HG03521 (cell line): Measurements from ENCODE around the gene ALG6.
A peak's percentile ranks its signal among the peaks of the same experiment; 100 is the strongest.

Experiments
- ATAC-seq: cut with Tn5 transposase; IDR thresholded peaks from one replicate; pipeline ENCODE4 v1.9.1; 2021; ENCODE audit warnings: mild to moderate bottlenecking, moderate library complexity; ENCODE audit not compliant: unreplicated experiment

The ALG6 gene

DNA sequence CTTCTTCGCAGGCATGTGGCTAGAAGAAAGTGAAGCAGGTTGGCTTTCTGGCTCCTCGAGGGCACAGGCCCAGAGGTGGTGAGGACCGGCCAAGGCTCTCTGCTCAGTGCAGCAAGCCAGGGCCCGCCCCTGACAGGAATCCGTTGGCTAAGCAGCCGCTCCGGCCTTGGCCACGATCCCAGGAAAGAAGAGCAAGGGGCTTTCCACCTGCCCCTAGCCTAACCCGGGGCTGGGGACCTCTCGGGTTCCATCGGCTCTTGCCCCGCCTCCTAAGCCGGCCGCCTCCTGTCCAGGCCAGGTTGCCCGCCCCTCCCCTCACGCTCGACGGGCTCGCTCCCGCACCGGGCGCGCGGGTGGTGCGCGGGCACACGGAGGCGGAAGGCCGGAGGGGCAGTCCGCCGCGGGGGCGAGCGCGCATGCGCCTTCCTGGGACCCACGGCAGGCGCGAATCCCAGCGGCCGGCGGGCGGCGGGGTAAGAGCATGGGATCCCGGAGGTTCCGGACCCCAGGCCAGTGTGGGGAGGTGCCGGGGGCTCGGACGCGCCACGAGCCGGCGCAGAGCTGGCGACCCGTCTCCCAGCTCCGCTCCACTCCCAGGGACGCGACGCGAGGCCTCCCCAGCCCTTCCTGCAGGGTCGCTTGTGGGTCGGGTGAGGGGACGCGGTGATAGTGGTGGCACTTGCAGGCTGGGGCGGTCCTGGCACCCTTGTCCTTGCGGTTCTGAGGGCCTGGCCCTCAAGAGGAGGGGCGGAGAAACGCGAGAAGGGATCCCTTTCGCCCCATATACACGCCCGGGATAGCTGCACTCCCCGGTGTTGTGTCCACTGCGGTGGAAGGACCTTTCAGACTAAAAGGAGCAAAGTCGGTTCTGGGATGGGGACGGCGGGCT lies at the start of gene ALG6:
TSS of gene ALG6 (plus strand) at position 413 of the 889 bp plus-strand sequence. CDS start 3,351 bp downstream, outside the sequence.
- ATAC-seq, result peak; percentile 95

DNA sequence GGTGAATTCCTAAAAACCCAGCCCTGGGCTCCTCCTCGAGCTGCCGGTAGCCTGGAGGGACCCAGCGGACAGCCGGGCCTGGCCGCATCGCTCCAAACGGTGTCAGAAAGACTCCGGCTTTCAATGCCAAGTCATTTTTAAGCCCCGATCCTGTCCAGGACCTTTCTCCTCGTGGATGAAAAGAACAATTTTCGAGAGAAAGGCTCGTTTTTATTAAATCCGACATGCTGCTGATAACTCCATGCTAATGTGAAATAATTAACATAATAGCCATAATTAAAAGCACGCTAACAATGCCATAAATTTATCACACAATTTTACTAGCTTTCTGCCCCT lies 49.6 kb upstream of the ALG6 start:
- ATAC-seq, result no peak

DNA sequence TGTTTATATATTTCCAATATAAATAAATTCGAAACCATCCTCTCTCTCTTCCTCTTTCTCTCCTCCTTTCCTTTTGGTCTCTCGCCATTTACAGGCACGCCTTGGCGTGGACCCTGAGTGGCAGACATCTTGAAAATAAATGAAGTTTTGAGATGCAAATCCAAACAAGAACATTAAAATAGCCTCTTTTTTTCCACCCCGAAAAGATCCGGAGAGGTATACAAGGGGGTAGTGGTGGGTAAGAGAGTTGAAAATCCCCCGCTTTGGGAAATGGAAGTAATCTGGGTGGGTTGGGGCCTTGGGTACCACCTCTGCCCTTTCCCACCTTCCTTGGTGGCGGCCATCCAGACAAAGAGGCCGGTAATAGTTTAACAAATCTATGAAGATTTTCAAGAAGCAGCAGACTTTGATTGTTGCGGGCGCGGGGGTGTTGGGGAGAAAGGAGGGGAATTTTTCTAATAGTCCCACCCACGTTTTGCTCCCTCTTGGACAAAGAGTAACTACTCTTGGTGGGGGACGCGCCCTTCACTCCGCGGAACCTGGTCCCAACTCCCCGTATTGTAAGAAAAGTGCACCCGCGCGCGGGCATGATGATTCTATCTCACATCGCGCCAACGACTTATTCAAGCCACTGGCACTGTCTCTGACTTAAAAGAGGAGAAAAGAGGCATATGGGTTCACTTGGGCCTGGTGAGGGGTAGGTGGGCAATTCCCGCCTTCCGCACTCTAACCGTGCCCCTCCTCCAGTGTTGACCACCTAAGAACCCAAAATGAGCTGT lies 49.0 kb upstream of the ALG6 start:
- no peak for ATAC-seq

DNA sequence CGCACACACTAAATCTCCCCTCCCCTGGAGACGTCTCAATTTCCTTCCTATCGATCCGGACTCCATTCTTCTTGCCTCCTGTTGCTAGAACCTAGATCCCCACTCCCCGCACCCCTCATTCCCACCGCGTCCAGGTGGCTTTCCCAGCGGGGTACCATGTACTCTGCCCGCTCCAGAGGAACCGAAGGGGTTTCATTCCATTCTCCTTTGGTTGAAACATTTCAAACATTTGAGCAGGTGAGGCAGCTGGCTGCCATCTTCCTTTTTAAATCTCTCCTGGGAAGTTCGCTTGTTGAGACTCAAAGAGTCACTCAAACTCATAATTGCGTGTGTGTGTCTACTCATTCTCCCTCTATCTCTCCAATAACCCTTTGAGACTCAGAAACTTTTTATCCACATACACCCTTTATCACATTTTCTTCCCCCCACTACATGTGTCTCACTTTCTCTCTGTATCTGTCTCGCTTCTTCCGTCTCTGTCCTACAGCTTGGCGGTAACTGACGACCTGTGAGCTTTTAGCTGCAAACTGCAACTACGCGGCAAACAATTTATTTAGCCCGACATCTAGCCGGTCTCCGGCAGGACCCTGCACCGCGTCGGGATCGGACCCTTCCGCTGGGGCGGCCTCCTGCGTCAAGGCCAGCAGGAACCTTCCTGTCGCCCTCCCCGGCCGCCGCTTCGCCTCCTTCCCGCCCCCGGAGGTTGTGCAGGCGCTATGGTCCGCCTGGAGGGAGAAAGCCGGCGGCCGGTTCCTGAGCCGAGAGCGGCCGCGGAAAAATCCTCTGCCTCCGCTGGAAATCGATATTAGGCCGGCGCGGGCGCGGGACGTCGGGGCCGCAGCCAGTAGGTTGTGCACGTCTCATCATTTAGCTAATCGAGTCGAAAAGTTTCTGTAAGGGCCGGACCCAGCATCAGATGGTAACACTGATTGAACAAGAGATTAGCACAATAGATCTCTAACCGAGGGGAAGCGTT lies 48.1 kb upstream of the ALG6 start:
- no peak for ATAC-seq

DNA sequence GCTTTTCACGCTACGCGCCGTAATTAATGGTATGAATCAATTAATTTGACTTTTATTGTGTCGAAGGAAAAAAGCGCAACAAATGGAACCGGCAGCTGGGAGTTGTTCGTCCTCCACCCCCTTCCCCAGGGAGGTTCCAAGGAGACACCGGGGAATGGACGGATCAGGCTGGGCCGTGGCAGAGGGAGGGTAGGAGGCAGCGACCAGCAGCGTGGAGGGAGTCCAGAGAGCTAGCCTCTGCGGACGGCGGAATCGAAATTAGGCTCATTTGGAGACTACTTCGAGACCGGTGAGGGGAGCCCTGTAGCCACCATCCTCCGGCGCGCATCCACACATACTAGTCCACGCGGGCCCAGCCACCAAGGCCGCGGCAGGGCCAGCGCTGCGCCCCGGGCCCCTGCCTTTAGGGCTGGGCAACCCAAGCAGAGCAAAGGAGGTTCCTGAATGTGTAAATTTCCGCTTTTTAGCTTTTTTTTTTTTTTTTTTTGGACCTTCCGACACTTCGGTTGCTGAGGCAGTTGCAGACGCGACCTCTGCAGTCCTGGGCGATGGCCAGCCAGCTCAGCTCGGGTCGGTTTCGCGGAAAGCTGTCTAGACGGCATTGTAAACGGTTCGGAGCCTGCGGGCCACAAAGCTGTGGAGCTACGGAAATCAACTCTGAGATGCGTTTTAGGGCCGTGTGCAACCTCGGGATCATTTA lies 47.3 kb upstream of the ALG6 start:
- ATAC-seq, result no peak

DNA sequence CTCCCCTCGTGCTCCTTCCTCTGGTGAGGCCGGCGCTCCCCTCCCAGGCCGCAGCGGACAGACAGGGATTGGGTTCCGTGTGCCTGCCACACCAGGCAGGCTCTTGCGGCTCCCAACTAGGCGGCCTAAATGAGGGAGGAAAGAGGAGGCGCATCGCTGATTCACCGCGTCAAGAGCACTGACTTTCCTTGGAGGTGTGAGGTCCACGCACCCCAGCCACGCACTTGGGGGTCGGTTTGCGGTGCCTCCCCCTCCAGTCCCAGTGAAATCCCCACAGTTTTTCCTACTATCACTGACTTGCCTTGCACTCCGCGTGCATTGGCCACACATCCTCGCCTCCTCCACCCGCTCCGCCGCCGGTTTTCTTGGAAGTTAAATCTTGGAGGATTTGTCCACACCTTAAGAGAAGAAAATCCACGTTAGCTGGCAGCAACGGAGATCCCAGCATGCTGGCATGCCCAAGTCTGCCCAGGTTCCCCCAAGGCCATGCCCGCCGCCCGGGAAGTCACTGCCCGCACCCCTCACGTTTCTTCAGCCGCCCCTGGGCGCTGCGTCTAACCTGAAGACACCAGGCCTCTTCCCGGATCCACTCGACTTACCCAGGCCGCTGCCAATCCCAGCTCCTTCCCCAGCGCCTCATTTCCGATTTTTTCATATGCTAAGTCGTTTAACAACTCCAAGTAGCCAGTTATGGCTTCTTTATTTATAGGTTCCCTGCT lies 46.2 kb upstream of the ALG6 start:
- no peak for ATAC-seq

DNA sequence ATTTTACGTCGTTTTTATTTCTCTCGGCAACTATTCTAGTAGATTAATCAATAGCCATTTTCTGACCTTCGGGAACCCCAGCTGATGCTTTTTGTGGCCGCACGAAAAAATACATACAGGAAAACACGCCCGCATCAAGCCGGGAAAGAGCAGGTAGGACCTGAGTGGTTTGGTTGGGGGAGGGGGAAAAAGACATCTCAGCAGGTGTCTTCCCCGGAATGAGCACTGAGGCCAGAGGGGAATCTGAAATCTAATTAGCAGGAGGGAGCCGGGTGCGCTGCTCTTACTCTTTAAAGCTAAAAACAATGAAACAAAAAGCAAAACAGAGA lies 45.7 kb upstream of the ALG6 start:
- ATAC-seq, result no peak

DNA sequence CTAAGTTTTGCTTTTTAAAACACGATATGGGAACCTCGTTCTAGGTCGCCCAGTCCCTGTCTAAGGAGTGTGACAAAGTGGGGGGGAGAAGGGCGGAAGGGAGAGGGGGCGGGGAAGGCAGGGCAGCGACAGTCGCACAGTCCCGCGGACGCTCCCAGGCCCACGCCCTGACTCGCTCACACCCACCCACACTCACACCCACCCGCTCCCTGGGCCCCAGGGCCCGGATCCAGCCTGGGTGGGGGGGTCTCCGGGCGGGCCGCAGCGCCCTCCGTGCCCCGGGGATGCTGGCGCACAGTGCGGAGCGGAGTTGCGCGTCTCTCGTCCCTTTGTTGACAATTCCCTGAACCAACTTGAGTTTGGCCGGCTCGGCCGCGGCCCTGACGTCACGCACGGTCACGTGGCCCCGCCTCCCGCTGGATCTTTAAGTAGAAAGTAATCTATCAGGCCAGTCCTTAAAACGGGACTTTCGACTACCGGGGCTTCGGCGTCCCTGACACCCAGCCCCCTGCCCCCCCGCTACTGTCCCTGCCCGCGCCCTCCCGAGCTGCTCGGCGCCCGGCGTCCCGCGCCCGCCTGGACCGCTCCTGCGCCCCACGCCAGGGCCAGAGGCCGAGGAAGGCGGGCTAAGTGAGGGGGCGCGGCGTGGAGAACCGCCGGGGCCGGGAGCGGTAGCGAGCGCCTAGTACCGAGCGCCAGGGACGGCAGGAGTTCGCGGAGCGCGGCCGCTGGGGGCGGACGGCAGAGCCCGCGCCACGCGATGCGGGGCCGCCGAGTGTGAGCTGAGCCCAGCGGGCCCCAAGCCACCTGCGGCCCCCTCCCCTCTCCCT lies 45.1 kb upstream of the ALG6 start, which contains the start of gene FOXD3:
TSS of gene FOXD3 (plus strand) at position 454 of the 830 bp plus-strand sequence. CDS start 492 bp downstream, outside the sequence.
- ATAC-seq, result peak; percentile 37

DNA sequence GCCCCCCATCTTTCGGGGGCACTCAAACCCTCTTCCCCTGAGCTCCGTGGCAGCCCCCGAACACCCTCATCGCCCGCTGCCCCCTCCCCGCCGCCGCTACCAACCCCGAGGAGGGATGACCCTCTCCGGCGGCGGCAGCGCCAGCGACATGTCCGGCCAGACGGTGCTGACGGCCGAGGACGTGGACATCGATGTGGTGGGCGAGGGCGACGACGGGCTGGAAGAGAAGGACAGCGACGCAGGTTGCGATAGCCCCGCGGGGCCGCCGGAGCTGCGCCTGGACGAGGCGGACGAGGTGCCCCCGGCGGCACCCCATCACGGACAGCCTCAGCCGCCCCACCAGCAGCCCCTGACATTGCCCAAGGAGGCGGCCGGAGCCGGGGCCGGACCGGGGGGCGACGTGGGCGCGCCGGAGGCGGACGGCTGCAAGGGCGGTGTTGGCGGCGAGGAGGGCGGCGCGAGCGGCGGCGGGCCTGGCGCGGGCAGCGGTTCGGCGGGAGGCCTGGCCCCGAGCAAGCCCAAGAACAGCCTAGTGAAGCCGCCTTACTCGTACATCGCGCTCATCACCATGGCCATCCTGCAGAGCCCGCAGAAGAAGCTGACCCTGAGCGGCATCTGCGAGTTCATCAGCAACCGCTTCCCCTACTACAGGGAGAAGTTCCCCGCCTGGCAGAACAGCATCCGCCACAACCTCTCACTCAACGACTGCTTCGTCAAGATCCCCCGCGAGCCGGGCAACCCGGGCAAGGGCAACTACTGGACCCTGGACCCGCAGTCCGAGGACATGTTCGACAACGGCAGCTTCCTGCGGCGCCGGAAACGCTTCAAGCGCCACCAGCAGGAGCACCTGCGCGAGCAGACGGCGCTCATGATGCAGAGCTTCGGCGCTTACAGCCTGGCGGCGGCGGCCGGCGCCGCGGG lies 44.2 kb upstream of the ALG6 start:
- no peak for ATAC-seq

DNA sequence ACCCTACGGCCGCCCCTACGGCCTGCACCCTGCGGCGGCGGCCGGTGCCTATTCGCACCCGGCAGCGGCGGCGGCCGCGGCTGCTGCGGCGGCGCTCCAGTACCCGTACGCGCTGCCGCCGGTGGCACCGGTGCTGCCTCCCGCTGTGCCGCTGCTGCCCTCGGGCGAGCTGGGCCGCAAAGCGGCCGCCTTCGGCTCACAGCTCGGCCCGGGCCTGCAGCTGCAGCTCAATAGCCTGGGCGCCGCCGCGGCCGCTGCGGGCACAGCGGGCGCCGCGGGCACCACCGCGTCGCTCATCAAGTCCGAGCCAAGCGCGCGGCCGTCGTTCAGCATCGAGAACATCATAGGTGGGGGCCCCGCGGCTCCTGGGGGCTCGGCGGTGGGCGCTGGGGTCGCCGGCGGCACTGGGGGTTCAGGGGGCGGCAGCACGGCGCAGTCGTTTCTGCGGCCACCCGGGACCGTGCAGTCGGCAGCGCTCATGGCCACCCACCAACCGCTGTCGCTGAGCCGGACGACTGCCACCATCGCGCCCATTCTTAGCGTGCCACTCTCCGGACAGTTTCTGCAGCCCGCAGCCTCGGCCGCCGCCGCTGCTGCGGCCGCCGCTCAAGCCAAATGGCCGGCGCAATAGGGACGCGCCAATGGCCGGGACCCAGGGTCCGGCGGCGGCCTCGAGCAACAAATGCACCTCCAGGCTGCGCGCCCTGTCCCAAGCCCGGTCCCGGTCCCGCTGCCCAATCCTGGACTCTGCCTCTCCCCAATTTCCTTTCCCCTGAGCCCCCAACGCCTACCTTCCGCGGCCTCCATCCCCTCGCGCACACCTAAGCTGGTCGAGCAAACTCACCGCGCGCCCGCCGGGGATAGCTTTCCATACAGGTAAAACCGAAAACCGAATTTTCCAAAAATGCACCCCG lies 43.3 kb upstream of the ALG6 start:
- ATAC-seq, result no peak

DNA sequence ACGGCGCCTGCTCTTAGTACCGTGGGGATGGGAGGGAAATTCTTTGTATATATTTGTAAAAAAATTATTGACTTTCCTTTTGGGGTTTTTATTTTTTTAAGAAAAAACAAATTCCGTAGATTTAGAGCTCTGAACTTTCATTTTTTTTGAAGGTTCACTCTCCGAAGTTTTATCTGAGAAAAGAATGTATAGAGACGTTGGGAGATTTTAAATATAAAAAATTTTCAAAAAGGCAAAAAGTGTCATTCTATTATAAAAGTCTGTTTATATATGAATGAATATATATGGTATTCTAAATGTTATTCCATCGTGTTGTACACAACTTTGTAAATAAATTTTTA lies 42.7 kb upstream of the ALG6 start:
- ATAC-seq, result no peak

DNA sequence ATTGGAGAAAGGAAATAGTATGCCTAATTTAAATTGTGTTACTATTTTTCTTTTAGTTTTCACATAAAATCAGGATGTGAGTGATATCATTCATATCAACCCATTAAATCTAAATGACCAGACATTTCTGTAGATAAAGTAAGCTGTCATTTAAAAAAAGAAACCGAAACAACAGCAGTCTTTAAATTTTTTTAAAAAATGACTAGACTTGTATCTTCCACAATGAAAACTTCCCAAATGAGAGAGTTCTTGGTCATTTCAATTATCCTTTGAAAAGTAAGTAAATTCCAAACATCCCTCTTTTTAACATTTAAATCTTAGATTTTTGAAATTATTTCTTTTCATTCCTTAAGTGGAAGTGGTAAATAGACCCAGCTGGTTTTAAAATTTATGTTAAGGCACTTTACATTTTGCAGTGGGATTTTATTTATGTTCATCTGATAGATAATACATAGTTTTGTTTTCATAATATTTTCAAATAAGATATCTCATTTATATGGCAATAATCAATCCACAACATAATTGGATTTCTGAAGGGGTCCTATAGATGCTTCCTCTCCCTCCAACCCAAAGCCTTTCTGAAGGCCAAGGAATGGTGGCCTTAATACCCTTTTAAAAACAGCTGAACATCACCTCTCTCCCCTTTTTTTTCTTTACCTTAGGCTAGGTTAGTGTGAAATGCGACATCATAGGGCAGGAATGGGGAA lies 42.0 kb upstream of the ALG6 start:
- ATAC-seq, result no peak

DNA sequence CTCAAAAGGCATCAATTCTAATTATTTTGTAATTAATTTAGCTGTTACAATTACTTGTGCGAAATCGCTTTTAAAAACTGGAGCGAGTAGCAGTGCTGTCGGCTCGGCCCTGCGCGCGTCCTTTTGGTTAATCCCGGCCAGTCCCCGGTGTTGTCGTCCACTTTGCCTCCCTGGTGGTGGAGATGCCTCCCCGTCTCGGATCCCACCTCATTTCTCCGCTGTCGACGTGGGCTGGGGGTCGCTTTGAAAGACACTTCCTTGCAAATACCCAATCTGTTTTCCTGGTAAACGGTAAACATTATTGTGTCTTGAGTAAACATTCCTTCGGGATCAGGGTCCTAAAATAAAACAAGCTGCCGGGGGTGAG lies 41.3 kb upstream of the ALG6 start:
- no peak for ATAC-seq

DNA sequence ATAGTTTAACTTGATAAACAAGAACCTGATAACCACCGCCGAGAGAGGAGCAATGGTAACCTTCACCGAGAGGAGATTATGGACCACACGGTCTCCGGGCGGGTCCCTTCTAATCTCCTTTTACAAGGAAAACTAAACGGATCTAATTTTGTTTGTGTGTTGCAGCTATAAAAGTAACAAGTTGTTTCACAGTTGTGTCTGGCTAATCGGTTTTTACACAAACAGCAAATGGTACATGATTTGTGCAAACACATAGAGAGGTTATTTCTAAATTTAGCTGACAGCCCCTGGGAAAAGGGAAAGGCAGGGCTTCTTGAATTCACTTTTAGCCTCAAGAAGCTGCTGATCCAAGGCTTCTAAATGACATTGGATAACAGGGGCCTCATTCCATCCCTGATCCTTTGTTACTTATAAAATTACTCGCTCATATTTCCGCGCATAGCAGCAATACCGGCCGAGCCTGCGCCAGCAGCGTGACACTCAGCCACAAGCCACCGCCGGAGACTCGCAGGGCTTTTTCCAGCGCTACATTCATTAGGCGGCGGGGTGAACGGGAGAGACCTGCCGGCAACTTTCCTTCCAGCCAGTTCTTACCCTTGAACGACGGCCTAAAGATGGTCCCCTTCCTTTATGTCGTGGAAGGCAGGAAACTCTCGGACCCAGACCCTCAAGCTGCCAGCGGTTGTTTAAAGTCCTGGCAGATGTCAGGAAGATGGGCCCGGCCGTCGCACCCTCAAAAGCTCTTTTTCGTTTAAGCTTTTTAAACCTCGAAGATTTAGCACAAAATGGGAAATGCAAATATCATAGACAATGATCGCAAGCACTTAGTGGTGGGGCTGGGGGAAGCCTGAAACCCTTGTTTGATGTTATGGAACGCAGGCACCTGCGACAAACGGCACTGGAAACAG lies 40.7 kb upstream of the ALG6 start:
- ATAC-seq, result no peak

DNA sequence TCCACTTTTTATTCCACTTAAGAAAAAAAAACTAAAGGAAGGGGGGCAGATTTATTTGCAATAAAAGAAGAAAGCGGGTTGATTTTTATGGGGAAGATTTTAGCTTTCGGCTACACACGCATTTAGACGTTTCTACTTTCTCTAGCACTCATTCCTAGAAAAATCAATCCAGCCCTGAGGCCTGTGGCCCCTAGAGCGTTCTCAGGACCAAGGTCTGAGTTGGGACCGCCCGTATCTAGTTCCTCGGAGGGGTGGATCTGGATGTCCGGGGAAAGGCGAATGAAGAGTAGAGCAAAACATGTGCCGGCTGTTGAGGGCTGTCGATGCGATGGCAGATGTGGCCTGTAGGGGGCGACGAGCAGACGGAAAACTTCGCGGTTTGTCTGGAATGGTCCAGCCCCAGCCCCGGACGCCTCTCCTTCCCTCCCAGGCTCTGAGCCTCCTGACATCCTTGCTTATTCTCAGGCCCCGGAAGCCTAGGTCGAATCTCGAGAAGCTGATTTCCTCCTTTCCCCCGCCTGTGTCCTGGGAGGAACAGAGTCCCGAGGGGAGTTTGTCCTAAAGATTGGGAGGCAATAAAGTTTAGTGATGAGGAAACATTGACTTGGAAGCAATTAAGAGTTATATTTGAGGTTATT lies 39.9 kb upstream of the ALG6 start:
- peak; percentile 46 for ATAC-seq
